CD4-positive, CD25-positive, alpha-beta regulatory T cell (primary cell): ENCODE results near the gene CC2D1B. TPM values are rescaled to one million over a fixed set of nuclear protein-coding genes. Genes with fewer than 3 reads are reported as not detected.

Experiments
- ATAC-seq, 2 donors: fragments of 150-1000 bp; cut with Tn5 transposase; one replicate each; pipeline ENCODE4 v1.10.0; 2021; ENCODE audit warnings: low read depth in 2 of 2, moderate number of reproducible peaks in 2 of 2, moderate library complexity in 1 of 2
- DNase-seq, 3 donors: peaks; one replicate each; pipeline versions ENCODE4 v3.0.0 to v3.0.0-alpha.2; 2012 to 2022; ENCODE audit warnings: mixed read lengths in 1 of 3
- H3K27ac ChIP-seq: one replicate; pipeline ENCODE4 v1.7.0; 2013; ENCODE audit warnings: mild to moderate bottlenecking, low read length; ENCODE audit not compliant: insufficient read depth, poor library complexity, severe bottlenecking
- H3K27me3 ChIP-seq: one replicate; pipeline ENCODE4 v1.7.0; 2013; ENCODE audit warnings: low read length; ENCODE audit not compliant: control insufficient read depth, insufficient read depth
- H3K36me3 ChIP-seq: one replicate; pipeline ENCODE4 v1.7.0; 2013; ENCODE audit warnings: mild to moderate bottlenecking, low read length, moderate library complexity; ENCODE audit not compliant: control insufficient read depth, insufficient read depth
- H3K4me1 ChIP-seq: 2 replicates; pipeline ENCODE4 v1.7.0; 2013; ENCODE audit warnings: mild to moderate bottlenecking, low read length; ENCODE audit not compliant: insufficient read depth, control insufficient read depth, poor library complexity, severe bottlenecking
- H3K4me3 ChIP-seq: one replicate; pipeline ENCODE4 v1.7.0; 2013; ENCODE audit warnings: low read depth, mild to moderate bottlenecking, low read length, moderate library complexity
- H3K9me3 ChIP-seq, 2 experiments: 1 replicate in 1 of 2; 2 replicates in 1 of 2; pipeline ENCODE4 v1.7.0; 2013; ENCODE audit warnings: low read length in 2 of 2, mild to moderate bottlenecking in 1 of 2, moderate library complexity in 1 of 2; ENCODE audit not compliant: control insufficient read depth in 2 of 2
- H3K27ac Mint-ChIP-seq, 3 donors: one replicate each; pipeline ENCODE4 v1.8.0; 2020 to 2022; ENCODE audit warnings: mild to moderate bottlenecking in 3 of 3, mixed read lengths in 3 of 3, moderate library complexity in 2 of 3
- H3K27me3 Mint-ChIP-seq: one replicate; pipeline ENCODE4 v1.8.0; 2022; ENCODE audit warnings: mild to moderate bottlenecking, mixed read lengths
- H3K36me3 Mint-ChIP-seq: one replicate; pipeline ENCODE4 v1.8.0; 2020; ENCODE audit warnings: mixed read lengths
- H3K4me1 Mint-ChIP-seq, 4 donors: one replicate each; pipeline ENCODE4 v1.8.0; 2020 to 2022; ENCODE audit warnings: mixed read lengths in 4 of 4, mild to moderate bottlenecking in 1 of 4
- H3K4me3 Mint-ChIP-seq, 4 donors: one replicate each; pipeline ENCODE4 v1.8.0; 2020 to 2022; ENCODE audit warnings: mild to moderate bottlenecking in 4 of 4, mixed read lengths in 4 of 4, moderate library complexity in 3 of 4
- H3K9me3 Mint-ChIP-seq, 7 donors: one replicate each; pipeline ENCODE4 v1.8.0; 2020 to 2022; ENCODE audit warnings: mixed read lengths in 7 of 7, mild to moderate bottlenecking in 3 of 7, moderate library complexity in 2 of 7
- polyA plus RNA-seq, 4 donors: library from polyadenylated mRNA; unstranded; fragments of 300-500 nt; fragmentation: Illumina TruSeq; gene quantifications; one replicate each; pipeline ENCODE4 v1.2.3, GENCODE V29; 2021
- total RNA-seq: library from RNA; stranded (reverse); gene quantifications from one replicate; pipeline ENCODE4 v1.2.3, GENCODE V29; 2022

Gene CC2D1B
- total and polyA plus RNA-seq, 5 donors from 2014 or later, result 4.1 to 51.4 (median 5.9) TPM

GRCh38 chr1:52356818-52357355 lies 9.1 kb downstream of the CC2D1B start:
- Mint-ChIP-seq H3K27me3 (no peaks in the 10 kb centered on the region), H3K27ac (peak overlapping the region in 1 of 3 donors; percentile 41), H3K4me3 (peak overlapping the region in 1 of 4 donors; percentile 33), H3K9me3 (no peaks in the 10 kb centered on the region), H3K4me1 (peaks cover 0 to 5% (median 1%) of the 10 kb centered on the region in 4 donors), H3K36me3 (peaks cover 51% of the 10 kb centered on the region)
- H3K27me3 ChIP-seq, result no peaks in the 10 kb centered on the region
- peaks cover 96% of the 10 kb centered on the region for H3K36me3 ChIP-seq
- ATAC-seq (no peak), DNase-seq (no peak)
- no peak overlapping the region for H3K27ac ChIP-seq
- no peak overlapping the region for H3K4me3 ChIP-seq
- no peaks in the 10 kb centered on the region for H3K9me3 ChIP-seq
- no peaks in the 10 kb centered on the region for H3K4me1 ChIP-seq

GRCh38 chr1:52355847-52356505 lies 10.0 kb downstream of the CC2D1B start:
- H3K27me3 ChIP-seq, result no peaks in the 10 kb centered on the region
- H3K9me3 ChIP-seq, result no peaks in the 10 kb centered on the region
- Mint-ChIP-seq H3K36me3 (peaks cover 45% of the 10 kb centered on the region), H3K27me3 (no peaks in the 10 kb centered on the region), H3K9me3 (no peaks in the 10 kb centered on the region), H3K4me1 (no peaks in the 10 kb centered on the region), H3K4me3 (no peak overlapping the region), H3K27ac (no peak overlapping the region)
- peaks cover 87% of the 10 kb centered on the region for H3K36me3 ChIP-seq
- no peak overlapping the region for H3K4me3 ChIP-seq
- no peak for ATAC-seq
- no peak overlapping the region for H3K27ac ChIP-seq
- no peaks in the 10 kb centered on the region for H3K4me1 ChIP-seq
- DNase-seq, result no peak

- H3K27ac Mint-ChIP-seq, result no peak overlapping the region
- DNase-seq, result no peak
- H3K9me3 Mint-ChIP-seq, result no peaks in the 10 kb centered on the region
- H3K4me1 Mint-ChIP-seq, result no peaks in the 10 kb centered on the region
- H3K27ac ChIP-seq, result no peak overlapping the region
- no peak overlapping the region for H3K4me3 ChIP-seq
- no peaks in the 10 kb centered on the region for H3K27me3 Mint-ChIP-seq
- H3K36me3 Mint-ChIP-seq, result peaks cover 45% of the 10 kb centered on the region
- H3K4me3 Mint-ChIP-seq, result peak overlapping the region in 1 of 4 donors; percentile 61
- peaks cover 83% of the 10 kb centered on the region for H3K36me3 ChIP-seq
- no peaks in the 10 kb centered on the region for H3K4me1 ChIP-seq
- no peaks in the 10 kb centered on the region for H3K27me3 ChIP-seq
- no peak for ATAC-seq
- no peaks in the 10 kb centered on the region for H3K9me3 ChIP-seq
Measured at GRCh38 chr1:52355436-52355835, 10.6 kb downstream of the CC2D1B start.

GRCh38 chr1:52352690-52353089 lies 13.3 kb downstream of the CC2D1B start:
- no peak overlapping the region for H3K4me3 Mint-ChIP-seq
- H3K36me3 Mint-ChIP-seq, result peaks cover 38% of the 10 kb centered on the region
- Histone ChIP-seq H3K9me3 (no peaks in the 10 kb centered on the region), H3K4me1 (no peaks in the 10 kb centered on the region), H3K27me3 (no peaks in the 10 kb centered on the region), H3K27ac (no peak overlapping the region), H3K4me3 (no peak overlapping the region), H3K36me3 (peaks cover 59% of the 10 kb centered on the region)
- peaks cover 0 to 2% (median 0%) of the 10 kb centered on the region in 4 donors for H3K4me1 Mint-ChIP-seq
- no peaks in the 10 kb centered on the region for H3K27me3 Mint-ChIP-seq
- no peak for DNase-seq
- no peaks in the 10 kb centered on the region for H3K9me3 Mint-ChIP-seq
- no peak for ATAC-seq
- peak overlapping the region in 1 of 3 donors; percentile 82 for H3K27ac Mint-ChIP-seq

- H3K4me1 ChIP-seq, result no peaks in the 10 kb centered on the region
- Mint-ChIP-seq H3K4me3 (no peak overlapping the region), H3K27me3 (no peaks in the 10 kb centered on the region), H3K9me3 (no peaks in the 10 kb centered on the region), H3K4me1 (peaks cover 0 to 3% (median 0%) of the 10 kb centered on the region in 4 donors), H3K36me3 (peaks cover 16% of the 10 kb centered on the region), H3K27ac (peak overlapping the region in 2 of 3 donors; percentile 26 to 49)
- H3K4me3 ChIP-seq, result no peak overlapping the region
- H3K27me3 ChIP-seq, result no peaks in the 10 kb centered on the region
- peaks cover 20% of the 10 kb centered on the region for H3K36me3 ChIP-seq
- DNase-seq (peak in 1 of 3 donors; percentile 11), ATAC-seq (peak in 1 of 2 donors; percentile 28)
- no peak overlapping the region for H3K27ac ChIP-seq
- no peaks in the 10 kb centered on the region for H3K9me3 ChIP-seq
Measured at GRCh38 chr1:52348704-52349300, 17.2 kb downstream of the CC2D1B start.

GRCh38 chr1:52346653-52347052 lies 19.4 kb downstream of the CC2D1B start:
- Mint-ChIP-seq H3K27ac (no peak overlapping the region), H3K36me3 (peaks cover 4% of the 10 kb centered on the region), H3K9me3 (no peaks in the 10 kb centered on the region), H3K4me1 (peaks cover 0 to 3% (median 0%) of the 10 kb centered on the region in 4 donors), H3K27me3 (peaks cover 2% of the 10 kb centered on the region), H3K4me3 (no peak overlapping the region)
- H3K4me3 ChIP-seq, result no peak overlapping the region
- H3K4me1 ChIP-seq, result no peaks in the 10 kb centered on the region
- no peaks in the 10 kb centered on the region for H3K9me3 ChIP-seq
- ATAC-seq (no peak), DNase-seq (no peak)
- H3K36me3 ChIP-seq, result peaks cover 5% of the 10 kb centered on the region
- H3K27ac ChIP-seq, result no peak overlapping the region
- H3K27me3 ChIP-seq, result no peaks in the 10 kb centered on the region

GRCh38 chr1:52345252-52345651 lies 20.8 kb downstream of the CC2D1B start:
- peaks cover 5% of the 10 kb centered on the region for H3K27me3 Mint-ChIP-seq
- H3K4me1 ChIP-seq, result no peaks in the 10 kb centered on the region
- ATAC-seq, result no peak
- no peaks in the 10 kb centered on the region for H3K9me3 ChIP-seq
- peaks cover 4% of the 10 kb centered on the region for H3K36me3 Mint-ChIP-seq
- H3K36me3 ChIP-seq, result peaks cover 2% of the 10 kb centered on the region
- H3K27ac ChIP-seq, result no peak overlapping the region
- peak overlapping the region in 1 of 3 donors; percentile 48 for H3K27ac Mint-ChIP-seq
- H3K4me3 Mint-ChIP-seq, result no peak overlapping the region
- no peak for DNase-seq
- H3K27me3 ChIP-seq, result no peaks in the 10 kb centered on the region
- H3K4me3 ChIP-seq, result no peak overlapping the region
- H3K9me3 Mint-ChIP-seq, result no peaks in the 10 kb centered on the region
- H3K4me1 Mint-ChIP-seq, result peaks cover 0 to 3% (median 0%) of the 10 kb centered on the region in 4 donors
